ENCODE data around the gene FAM221B.

The FAM221B gene

GRCh38 chr9:35847792-35848572 lies 19.4 kb upstream of the FAM221B start:
- DNase-seq (ENCODE audit: low read depth in 2 of 2): no peak

- no peak for DNase-seq (ENCODE audit: low read depth in 2 of 2)
These were observed 17.6 kb upstream of the FAM221B start for GRCh38 chr9:35845824-35846771.

- no peak for DNase-seq (ENCODE audit: low read depth in 2 of 2)
These were observed 16.2 kb upstream of the FAM221B start for GRCh38 chr9:35844628-35845270.

GRCh38 chr9:35842795-35843194 lies 14.3 kb upstream of the FAM221B start:
- DNase-seq (ENCODE audit: low read depth in 2 of 2): no peak

- DNase-seq (ENCODE audit: low read depth in 2 of 2): no peak
These were observed 13.7 kb upstream of the FAM221B start for GRCh38 chr9:35842020-35842745.

- no peak for DNase-seq (ENCODE audit: low read depth in 2 of 2)
These were observed 13.0 kb upstream of the FAM221B start for GRCh38 chr9:35841645-35841900.

- DNase-seq (ENCODE audit: low read depth in 2 of 2): no peak
These were observed 12.5 kb upstream of the FAM221B start for GRCh38 chr9:35840881-35841644.

GRCh38 chr9:35839926-35840325 lies 11.4 kb upstream of the FAM221B start:
- no peak for DNase-seq (ENCODE audit: low read depth in 2 of 2)

GRCh38 chr9:35836595-35836994 lies 8.1 kb upstream of the FAM221B start:
- DNase-seq (ENCODE audit: low read depth in 2 of 2): no peak

- no peak for DNase-seq (ENCODE audit: low read depth in 2 of 2)
These were observed 7.2 kb upstream of the FAM221B start for GRCh38 chr9:35835766-35836165.

- DNase-seq (ENCODE audit: low read depth in 2 of 2): no peak
These were observed 6.7 kb upstream of the FAM221B start for GRCh38 chr9:35835216-35835632.

- no peak for DNase-seq (ENCODE audit: low read depth in 2 of 2)
These were observed 6.0 kb upstream of the FAM221B start for GRCh38 chr9:35834260-35835215.

GRCh38 chr9:35832814-35833213 lies 4.3 kb upstream of the FAM221B start:
- DNase-seq (ENCODE audit: low read depth in 2 of 2): no peak

GRCh38 chr9:35831040-35831439 lies 2.5 kb upstream of the FAM221B start:
- DNase-seq (ENCODE audit: low read depth in 2 of 2): no peak

- no peak for DNase-seq (ENCODE audit: low read depth in 2 of 2)
These were observed 1.2 kb upstream of the FAM221B start for GRCh38 chr9:35829764-35830096.

- peak; percentile 95 to 97 for DNase-seq (ENCODE audit: low read depth in 2 of 2)
These were observed 692 bp upstream of the FAM221B start, which contains the start of gene TMEM8B for GRCh38 chr9:35829084-35829763. Gene TMEM8B (plus strand): TSS chr9:35829228. CDS start chr9:35829448, 220 bp downstream.

GRCh38 chr9:35827486-35827885 lies 1.0 kb downstream of the FAM221B start:
- DNase-seq (ENCODE audit: low read depth in 2 of 2): no peak

GRCh38 chr9:35826071-35826701 lies 2.3 kb downstream of the FAM221B start:
- DNase-seq (ENCODE audit: low read depth in 2 of 2): no peak

GRCh38 chr9:35822926-35823325 lies 5.6 kb downstream of the FAM221B start:
- no peak for DNase-seq (ENCODE audit: low read depth in 2 of 2)
